Activated CD8-positive, alpha-beta T cell treated with anti-CD3 and anti-CD28 coated beads, Interleukin-2, amount 10 ng/mL, durations not matched to agents 7 days and 5 days (primary cell): ENCODE measurements around the gene NBPF3. TPM values are rescaled to one million over a fixed set of nuclear protein-coding genes. Genes with fewer than 3 reads are reported as not detected.
"Not testable (repeated sequence)": the region's sequence is repeated elsewhere in the genome, so short reads cannot be mapped to it uniquely, and the experiment has no call there.

Source experiments
- ATAC-seq: fragments of 150-1000 bp; cut with Tn5 transposase; one replicate; pipeline ENCODE4 v1.10.0; 2021; ENCODE audit warnings: moderate library complexity
- CTCF ChIA-PET: fragments of 350-600 bp; sonication (Branson Sonifier 250); formaldehyde crosslinking; loops from one replicate; lab custom pipeline; 2021; ENCODE audit warnings: antibody characterized with exemption; lab: Charles Lee
- POLR2A ChIA-PET: fragments of 350-600 bp; sonication (Branson Sonifier 250); formaldehyde crosslinking; loops from one replicate; lab custom pipeline; 2021; ENCODE audit warnings: antibody characterized with exemption; lab: Charles Lee
- DNase-seq: peaks from one replicate; pipeline ENCODE4 v3.0.0-alpha.2; 2020
- H3K27ac Mint-ChIP-seq: one replicate; pipeline ENCODE4 v1.8.0; 2021; ENCODE audit warnings: mild to moderate bottlenecking, mixed read lengths
- H3K27me3 Mint-ChIP-seq: one replicate; pipeline ENCODE4 v1.8.0; 2021; ENCODE audit warnings: low read depth, mixed read lengths
- H3K36me3 Mint-ChIP-seq: one replicate; pipeline ENCODE4 v1.8.0; 2021; ENCODE audit warnings: low read depth, mixed read lengths
- H3K4me1 Mint-ChIP-seq: one replicate; pipeline ENCODE4 v1.8.0; 2021; ENCODE audit warnings: low read depth, mixed read lengths
- H3K4me3 Mint-ChIP-seq: one replicate; pipeline ENCODE4 v1.8.0; 2021; ENCODE audit warnings: mild to moderate bottlenecking, mixed read lengths
- H3K9me3 Mint-ChIP-seq: one replicate; pipeline ENCODE4 v1.8.0; 2022; ENCODE audit warnings: mixed read lengths; ENCODE audit not compliant: insufficient read depth
- total RNA-seq, 2 experiments: library from RNA; stranded (reverse); gene quantifications; one replicate each; pipeline ENCODE4 v1.2.3, GENCODE V29; 2021

The NBPF3 gene
- total RNA-seq, 2 experiments from 2014 or later, result 5.1 to 5.7 TPM

DNA sequence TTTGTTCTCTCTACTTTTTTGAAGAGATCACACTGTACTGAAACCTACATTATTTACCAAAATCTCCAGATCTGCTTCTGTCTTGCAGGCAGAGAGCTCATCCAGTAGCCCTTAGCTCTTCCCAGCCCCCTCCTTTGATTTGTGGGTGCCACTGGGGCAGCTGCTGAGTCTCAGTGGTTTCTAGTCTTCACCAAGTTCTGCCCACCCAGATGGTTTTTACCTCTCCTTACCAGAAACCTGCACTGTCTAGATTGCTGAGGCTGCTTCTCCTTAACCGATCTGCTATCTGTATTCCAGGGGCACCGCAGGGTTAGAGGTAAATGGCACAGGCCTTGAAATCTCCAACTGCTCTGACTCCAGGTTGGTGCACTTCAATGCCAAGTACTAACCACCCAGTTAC is 6.7 kb downstream of the NBPF3 start:
- ATAC-seq, CTCF ChIA-PET, POLR2A ChIA-PET, H3K36me3 Mint-ChIP-seq, DNase-seq, H3K4me3 Mint-ChIP-seq, H3K27ac Mint-ChIP-seq, H3K9me3 Mint-ChIP-seq: not testable (repeated sequence)
- peaks cover 21% of the 10 kb centered on the region for H3K4me1 Mint-ChIP-seq
- peaks cover 26% of the 10 kb centered on the region for H3K27me3 Mint-ChIP-seq

DNA sequence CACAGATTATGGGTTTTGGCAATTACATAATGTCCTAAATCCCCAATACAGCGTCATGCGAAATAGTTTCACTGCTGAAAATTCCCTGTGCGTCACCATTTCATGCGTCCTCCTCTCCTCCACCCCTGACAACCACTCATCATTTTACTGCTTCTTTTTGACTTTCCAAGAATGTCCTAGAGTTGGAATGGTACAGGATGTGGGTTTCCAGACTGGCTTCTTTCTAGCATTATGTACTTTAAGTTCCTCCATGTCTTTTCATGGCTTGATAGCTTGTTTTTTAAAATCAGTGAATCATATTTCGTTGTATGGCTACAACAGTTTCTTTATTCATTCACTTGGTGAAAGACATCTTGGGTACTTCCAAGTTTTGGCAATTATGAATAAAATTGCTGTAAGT is 7.4 kb downstream of the NBPF3 start:
- DNase-seq, result no peak
- ATAC-seq, result no peak
- no peak overlapping the region for H3K4me3 Mint-ChIP-seq
- peaks cover 21% of the 10 kb centered on the region for H3K27me3 Mint-ChIP-seq
- peaks cover 5% of the 10 kb centered on the region for H3K36me3 Mint-ChIP-seq
- POLR2A ChIA-PET, result no interaction called here
- H3K4me1 Mint-ChIP-seq, result peaks cover 17% of the 10 kb centered on the region
- no peaks in the 10 kb centered on the region for H3K9me3 Mint-ChIP-seq
- CTCF ChIA-PET, result no interaction called here
- no peak overlapping the region for H3K27ac Mint-ChIP-seq

- DNase-seq (no peak), ATAC-seq (no peak)
- Mint-ChIP-seq H3K27ac (no peak overlapping the region), H3K4me1 (peaks cover 33% of the 10 kb centered on the region), H3K9me3 (no peaks in the 10 kb centered on the region), H3K36me3 (peaks cover 4% of the 10 kb centered on the region), H3K4me3 (no peak overlapping the region), H3K27me3 (peaks cover 9% of the 10 kb centered on the region)
- POLR2A ChIA-PET, result no interaction called here
- CTCF ChIA-PET, result interaction anchor here (1.3 kb wide), 1 partner anchor 81 kb away, joined by 3 read pairs; no protein-coding TSS in a partner anchor
These were observed 10.0 kb downstream of the NBPF3 start for GRCh38 chr1:21449906-21450305.

DNA sequence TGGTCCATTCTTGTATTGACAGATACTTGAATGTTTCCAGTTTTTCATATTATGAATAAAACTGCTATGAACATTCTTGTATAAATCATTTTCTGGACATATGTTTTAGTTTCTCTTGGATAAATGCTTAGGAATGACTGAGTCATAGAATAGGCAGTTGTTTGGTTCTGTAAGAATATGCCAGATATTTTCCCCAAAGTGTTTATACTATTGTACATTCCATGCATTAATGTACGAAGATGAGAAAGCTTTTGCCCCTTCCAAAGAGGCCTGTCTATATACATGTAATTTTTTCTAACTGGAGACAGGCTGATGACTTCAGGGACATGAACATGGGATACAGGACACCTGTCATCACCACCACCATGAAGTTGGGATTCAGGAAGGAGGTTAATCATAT is 11.3 kb downstream of the NBPF3 start:
- H3K36me3 Mint-ChIP-seq, result no peaks in the 10 kb centered on the region
- no peak overlapping the region for H3K27ac Mint-ChIP-seq
- ChIA-PET CTCF (no interaction called here), POLR2A (no interaction called here)
- H3K4me1 Mint-ChIP-seq, result peaks cover 28% of the 10 kb centered on the region
- DNase-seq (no peak), ATAC-seq (no peak)
- peaks cover 5% of the 10 kb centered on the region for H3K27me3 Mint-ChIP-seq
- H3K9me3 Mint-ChIP-seq, result no peaks in the 10 kb centered on the region
- no peak overlapping the region for H3K4me3 Mint-ChIP-seq

- DNase-seq, result no peak
- Mint-ChIP-seq H3K4me1 (peaks cover 23% of the 10 kb centered on the region), H3K27ac (no peak overlapping the region), H3K4me3 (no peak overlapping the region), H3K36me3 (no peaks in the 10 kb centered on the region), H3K27me3 (peaks cover 5% of the 10 kb centered on the region), H3K9me3 (no peaks in the 10 kb centered on the region)
- ATAC-seq, result no peak
- POLR2A ChIA-PET, result no interaction called here
- CTCF ChIA-PET, result no interaction called here
These were observed 12.1 kb downstream of the NBPF3 start for GRCh38 chr1:21451981-21452411.

DNA sequence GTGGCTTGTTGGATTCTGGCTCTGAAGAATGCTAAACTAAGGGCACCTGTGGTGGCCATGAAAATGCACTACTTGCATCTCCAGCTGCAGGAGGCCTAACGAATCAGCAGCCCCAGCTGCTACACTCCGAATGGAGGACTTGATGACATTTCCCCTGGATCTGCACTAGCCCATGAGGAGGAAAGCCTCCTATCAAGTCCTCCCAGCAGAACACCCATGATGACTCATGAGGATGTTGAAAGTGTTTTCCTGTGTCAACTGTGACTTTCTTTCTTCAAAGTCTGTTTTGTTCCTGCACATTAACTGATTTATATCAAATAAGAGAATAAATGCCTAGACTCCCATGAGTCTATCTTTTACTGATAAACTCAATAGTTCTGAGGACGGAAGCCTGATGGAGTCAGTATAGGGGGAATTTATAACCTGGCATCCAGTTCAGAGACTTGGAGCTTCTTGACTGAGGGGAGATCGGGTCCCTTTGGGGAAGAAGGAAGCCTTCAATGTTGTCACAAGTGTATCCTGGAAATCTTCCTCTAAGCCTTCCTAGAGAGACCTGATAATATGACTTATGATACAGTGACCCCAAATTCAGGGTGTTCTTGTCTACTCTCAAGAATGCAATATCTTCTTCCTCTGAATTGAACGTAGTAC is 14.2 kb downstream of the NBPF3 start:
- H3K9me3 Mint-ChIP-seq, H3K27me3 Mint-ChIP-seq, H3K36me3 Mint-ChIP-seq, POLR2A ChIA-PET, H3K4me3 Mint-ChIP-seq, DNase-seq, CTCF ChIA-PET, ATAC-seq, H3K27ac Mint-ChIP-seq: not testable (repeated sequence)
- peaks cover 23% of the 10 kb centered on the region for H3K4me1 Mint-ChIP-seq

- DNase-seq, ATAC-seq, H3K4me3 Mint-ChIP-seq, H3K9me3 Mint-ChIP-seq, POLR2A ChIA-PET, CTCF ChIA-PET, H3K27me3 Mint-ChIP-seq, H3K27ac Mint-ChIP-seq, H3K36me3 Mint-ChIP-seq: not testable (repeated sequence)
- peaks cover 20% of the 10 kb centered on the region for H3K4me1 Mint-ChIP-seq
These were observed 15.0 kb downstream of the NBPF3 start for GRCh38 chr1:21454904-21455303.

- no peak for DNase-seq
- no peaks in the 10 kb centered on the region for H3K27me3 Mint-ChIP-seq
- ChIA-PET POLR2A (no interaction called here), CTCF (no interaction called here)
- peaks cover 16% of the 10 kb centered on the region for H3K4me1 Mint-ChIP-seq
- no peaks in the 10 kb centered on the region for H3K9me3 Mint-ChIP-seq
- no peak for ATAC-seq
- no peaks in the 10 kb centered on the region for H3K36me3 Mint-ChIP-seq
- no peak overlapping the region for H3K4me3 Mint-ChIP-seq
- H3K27ac Mint-ChIP-seq, result no peak overlapping the region
These were observed 17.7 kb downstream of the NBPF3 start for GRCh38 chr1:21457654-21458053.

DNA sequence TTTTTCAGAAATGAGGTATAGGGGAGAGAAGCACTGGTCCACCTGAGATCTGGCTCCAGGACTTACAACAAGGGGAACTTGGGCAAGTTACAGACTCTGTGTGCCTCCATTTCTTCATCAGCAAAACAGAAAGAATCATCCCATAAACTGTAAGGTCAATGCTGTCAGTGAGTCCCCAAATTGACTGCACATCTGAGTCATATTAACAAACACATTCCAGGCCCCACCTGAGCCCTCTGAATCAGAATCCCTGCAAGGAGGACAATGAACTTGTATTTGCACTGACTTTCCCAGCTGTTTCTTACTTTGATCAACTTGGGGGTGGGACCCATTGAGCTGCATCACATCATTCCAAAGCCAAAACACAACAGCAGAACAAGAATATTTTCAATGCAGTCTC is 25.2 kb downstream of the NBPF3 start:
- CTCF ChIA-PET, H3K4me1 Mint-ChIP-seq, H3K9me3 Mint-ChIP-seq, POLR2A ChIA-PET, H3K27me3 Mint-ChIP-seq, DNase-seq, H3K4me3 Mint-ChIP-seq, H3K27ac Mint-ChIP-seq, ATAC-seq, H3K36me3 Mint-ChIP-seq: not testable (repeated sequence)

- CTCF ChIA-PET, result interaction anchor here (0.6 to 1.0 kb wide), 2 partner anchors 100 to 273 kb away, joined by 3 to 4 read pairs; no protein-coding TSS in a partner anchor
- not testable (repeated sequence) for DNase-seq, H3K27ac Mint-ChIP-seq
These were observed 28.0 kb downstream of the NBPF3 start for GRCh38 chr1:21467946-21468345.

DNA sequence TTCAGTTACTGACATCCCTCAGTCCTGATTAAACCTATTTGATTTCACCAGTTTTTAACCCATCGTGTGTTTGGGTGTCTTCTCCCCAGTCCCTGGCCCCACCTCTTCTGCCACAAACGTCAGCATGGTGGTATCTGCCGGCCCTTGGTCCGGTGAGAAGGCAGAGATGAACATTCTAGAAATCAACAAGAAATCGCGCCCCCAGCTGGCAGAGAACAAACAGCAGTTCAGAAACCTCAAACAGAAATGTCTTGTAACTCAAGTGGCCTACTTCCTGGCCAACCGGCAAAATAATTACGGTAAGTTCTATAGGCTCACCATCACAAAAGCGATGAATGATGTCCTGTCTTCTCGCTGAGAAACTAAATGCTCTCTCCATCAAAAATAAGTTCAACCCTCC is 28.7 kb downstream of the NBPF3 start:
- POLR2A ChIA-PET, result no interaction called here
- H3K4me1 Mint-ChIP-seq, result peaks cover 6% of the 10 kb centered on the region
- H3K4me3 Mint-ChIP-seq, result no peak overlapping the region
- no peak overlapping the region for H3K27ac Mint-ChIP-seq
- no peaks in the 10 kb centered on the region for H3K9me3 Mint-ChIP-seq
- DNase-seq (peak; percentile 55), ATAC-seq (no peak)
- peaks cover 2% of the 10 kb centered on the region for H3K27me3 Mint-ChIP-seq
- H3K36me3 Mint-ChIP-seq, result no peaks in the 10 kb centered on the region
- CTCF ChIA-PET, result interaction anchor here (0.8 to 1.0 kb wide), 2 partner anchors 24 to 100 kb away, joined by 3 to 4 read pairs; no protein-coding TSS in a partner anchor

More at GRCh38 chr1:21467946-21468345, 28.0 kb downstream of the NBPF3 start:
- H3K27me3 Mint-ChIP-seq, H3K9me3 Mint-ChIP-seq, ATAC-seq, H3K36me3 Mint-ChIP-seq, H3K4me3 Mint-ChIP-seq, POLR2A ChIA-PET, H3K4me1 Mint-ChIP-seq: not testable (repeated sequence)

- DNase-seq (no peak), ATAC-seq (no peak)
- Mint-ChIP-seq H3K36me3 (no peaks in the 10 kb centered on the region), H3K4me3 (no peak overlapping the region), H3K27me3 (no peaks in the 10 kb centered on the region), H3K9me3 (no peaks in the 10 kb centered on the region), H3K27ac (no peak overlapping the region), H3K4me1 (peaks cover 6% of the 10 kb centered on the region)
- CTCF ChIA-PET, result no interaction called here
- POLR2A ChIA-PET, result interaction anchor here (0.6 kb wide), 1 partner anchor 1244 kb away, joined by 3 read pairs; no protein-coding TSS in a partner anchor
These were observed 29.6 kb downstream of the NBPF3 start for GRCh38 chr1:21469581-21469980.
